HepG2 (cell line): ENCODE results near the gene EPB42. TPM values are rescaled to one million over a fixed set of nuclear protein-coding genes. Genes with fewer than 3 reads are reported as not detected.
A peak's percentile ranks its signal among the peaks of the same experiment; 100 is the strongest.
"Not testable (repeated sequence)": the region's sequence is repeated elsewhere in the genome, so short reads cannot be mapped to it uniquely, and the experiment has no call there.

Source experiments
- ATAC-seq: fragments of 200-7000 bp; cut with Tn5 transposase; 3 replicates; pipeline ENCODE4 v1.9.1; 2020; ENCODE audit warnings: mild to moderate bottlenecking, moderate library complexity
- BruUV-seq: library from RNA; stranded (reverse); fragments of 400-500 nt; replicated peaks from 2 replicates; lab custom pipeline; 2021; lab: Mats Ljungman, UMichigan
- CTCF ChIA-PET: fragments of 300-600 bp; formaldehyde crosslinking; extraction: SDS; loops from one replicate; lab custom pipeline; 2021; ENCODE audit warnings: low total read pairs, inconsistent platforms, low intra/inter-chr PET ratio; lab: Yijun Ruan, JAX
- POLR2A ChIA-PET: fragments of 350-600 bp; sonication (Branson Sonifier 250); formaldehyde crosslinking; loops from one replicate; lab custom pipeline; 2020; ENCODE audit warnings: antibody characterized with exemption, inconsistent platforms; lab: Yijun Ruan, JAX
- DNase-seq: peaks from one replicate; pipeline ENCODE4 v3.0.0-alpha.2; 2015; ENCODE audit warnings: low spot score
- FAIRE-seq: peaks from 3 replicates; lab custom pipeline; 2011; peaks lifted over from hg19 to GRCh38; lab: Jason Lieb, UNC
- H2AFZ ChIP-seq: one replicate; pipeline ENCODE4 v1.6.1; 2011; ENCODE audit warnings: low read length, inconsistent platforms
- H3K27ac ChIP-seq: fragments of 300-600 bp; 3 replicates; pipeline ENCODE4 v1.8.0; 2011; ENCODE audit warnings: mixed run types, mild to moderate bottlenecking, mixed read lengths, low read length, inconsistent platforms; ENCODE audit not compliant: insufficient read depth; ENCODE audit errors: extremely low read length
- H3K27me3 ChIP-seq, 2 experiments: fragments of 200-600 bp in 1 of 2; 2 replicates in 1 of 2; 3 replicates in 1 of 2; pipeline versions ENCODE4 v1.6.0 to v1.8.0; 2011; ENCODE audit warnings: low read length in 2 of 2, mild to moderate bottlenecking in 2 of 2, moderate library complexity in 2 of 2, inconsistent platforms in 1 of 2; ENCODE audit not compliant: insufficient read depth in 2 of 2, control insufficient read depth in 1 of 2
- H3K36me3 ChIP-seq, 2 experiments: fragments of 200-600 bp in 1 of 2; replicated peaks in 1 of 2; 2 replicates in 1 of 2; 3 replicates in 1 of 2; pipeline versions ENCODE4 v1.5.1 to v1.8.0; 2011; ENCODE audit warnings: low read length in 2 of 2, inconsistent platforms in 1 of 2; ENCODE audit not compliant: insufficient read depth in 2 of 2, control insufficient read depth in 1 of 2
- H3K4me1 ChIP-seq: 2 replicates; pipeline ENCODE4 v1.5.1; 2012; ENCODE audit warnings: low read length, inconsistent platforms; ENCODE audit not compliant: insufficient read depth
- H3K4me2 ChIP-seq: 2 replicates; pipeline ENCODE4 v1.6.0; 2011; ENCODE audit warnings: low read depth, low read length, inconsistent platforms
- H3K4me3 ChIP-seq, 3 experiments: fragments of 200-600 bp in 1 of 3; sonication (generic), shearing (Covaris generic) in 1 of 3; replicated peaks in 1 of 3; 2 replicates each; pipeline ENCODE4 v1.5.1; 2011 to 2016; ENCODE audit warnings: low read length in 3 of 3, inconsistent platforms in 2 of 3, low read depth in 2 of 3, mild to moderate bottlenecking in 2 of 3, control low read depth in 1 of 3, mixed read lengths in 1 of 3; ENCODE audit not compliant: insufficient read depth in 1 of 3
- H3K79me2 ChIP-seq: one replicate; pipeline ENCODE4 v1.6.1; 2011; ENCODE audit warnings: low read length, inconsistent platforms; ENCODE audit not compliant: insufficient read depth
- H3K9ac ChIP-seq: 2 replicates; pipeline ENCODE4 v1.6.0; 2011; ENCODE audit warnings: mild to moderate bottlenecking, low read depth, low read length, inconsistent platforms; ENCODE audit not compliant: insufficient read depth
- H3K9me3 ChIP-seq: 2 replicates; pipeline ENCODE4 v1.5.1; 2012; ENCODE audit warnings: mild to moderate bottlenecking, low read length
- H4K20me1 ChIP-seq: 2 replicates; pipeline ENCODE4 v1.6.0; 2011; ENCODE audit warnings: inconsistent platforms, mild to moderate bottlenecking, low read length, moderate library complexity; ENCODE audit not compliant: insufficient read depth
- ZFP62 ChIP-seq: sonication (generic); formaldehyde crosslinking; IDR thresholded peaks from 2 replicates; pipeline ENCODE4 v1.4.0; 2020; ENCODE audit warnings: missing genetic modification reagents
- ZNF281 ChIP-seq: sonication (generic); formaldehyde crosslinking; IDR thresholded peaks from 2 replicates; pipeline ENCODE4 v1.4.0; 2020; ENCODE audit warnings: missing genetic modification reagents, borderline replicate concordance
- WGBS: methylation state at CpG from one replicate; pipeline ENCODE4 v1.1.6; 2017; ENCODE audit warnings: low lambda C conversion rate; 5-methylcytosine and 5-hydroxymethylcytosine counted together
- in situ Hi-C: cut with HindIII; loops from 2 replicates; pipeline ENCODE4 v1.10.0; 2017; ENCODE audit warnings: low pct_unique_long_range_greater_than_20kb; ENCODE audit not compliant: extremely low pct_ligation_motif_present
- intact Hi-C: fragments of 100-400 bp; cut with micrococcal nuclease; formaldehyde crosslinking; loops from one replicate; pipeline ENCODE4 v1.10.0; 2022; ENCODE audit not compliant: unreplicated experiment
- polyA plus RNA-seq, 8 experiments: library from polyadenylated mRNA; depleted of rRNA in 3 of 8; stranded (reverse) in 7 of 8; unstranded in 1 of 8; fragments of >200 nt; fragmentation: Illumina TruSeq in 4 of 8; extraction: Trizol in 4 of 8; gene quantifications; 2 replicates each; pipeline versions ENCODE4 v1.2.1 to v1.2.3, GENCODE V29; 2011 to 2016; ENCODE audit warnings: low read depth in 4 of 8, missing spikeins in 1 of 8, mixed read lengths in 1 of 8; ENCODE audit not compliant: insufficient read depth in 1 of 8
- total RNA-seq, 5 experiments: library from RNA; depleted of rRNA; stranded (reverse); fragments of >200 nt; fragmentation: Illumina TruSeq; extraction: Trizol; gene quantifications; 2 replicates each; pipeline ENCODE4 v1.2.3, GENCODE V29; 2016; ENCODE audit warnings: low read depth in 1 of 5

EPB42 gene
- total and polyA plus RNA-seq, 2 of the 13 experiments (the other 11 are each of a cell fraction or from before 2014, with no cell fraction given) = not detected

GRCh38 chr15:43168192-43169107, 52.4 kb downstream of the EPB42 start:
- TF ChIP-seq ZNF281 = peak; percentile 15; the same call in 1 of the 2 replicates
- no peak for TF ChIP-seq ZFP62
- no TSS peak for BruUV-seq
- intact Hi-C loops (no loop called here), in situ Hi-C loops (no loop called here)
- Histone ChIP-seq H3K36me3 (peaks cover 0 to 20% of the 10 kb centered on the region in 2 experiments; a peak in 1 of 5 replicates), H3K79me2 (no peaks in the 10 kb centered on the region), H3K9ac (no peak overlapping the region), H3K4me3 (no peak overlapping the region), H3K9me3 (no peaks in the 10 kb centered on the region), H2AFZ (no peak overlapping the region), H3K27ac (no peak overlapping the region), H4K20me1 (no peaks in the 10 kb centered on the region), H3K27me3 (no peaks in the 10 kb centered on the region), H3K4me2 (no peak overlapping the region), H3K4me1 (no peaks in the 10 kb centered on the region)
- no peak for FAIRE-seq
- ATAC-seq = no peak; the same call in 2 of the 3 replicates
- POLR2A ChIA-PET = no interaction called here
- WGBS = 78% methylated on average over 2 of the region's 2 CpGs
- DNase-seq = no peak
- CTCF ChIA-PET = no interaction called here

GRCh38 chr15:43167261-43167660, 53.6 kb downstream of the EPB42 start:
- FAIRE-seq, H3K27ac ChIP-seq, in situ Hi-C loops, CTCF ChIA-PET, POLR2A ChIA-PET, H3K4me2 ChIP-seq, H2AFZ ChIP-seq, ATAC-seq, H3K4me1 ChIP-seq, H3K79me2 ChIP-seq, H3K4me3 ChIP-seq, BruUV-seq, intact Hi-C loops, H3K9me3 ChIP-seq, H4K20me1 ChIP-seq, H3K27me3 ChIP-seq, H3K9ac ChIP-seq, DNase-seq: not testable (repeated sequence)
- 100% methylated on average over 14 of the region's 28 CpGs for WGBS
- peaks cover 0 to 13% of the 10 kb centered on the region in 2 experiments; a peak in 1 of 5 replicates for H3K36me3 ChIP-seq
